HG02884 (cell line): ENCODE results near the gene MTX3.

ENCODE experiments used
- ATAC-seq: cut with Tn5 transposase; IDR thresholded peaks from one replicate; pipeline ENCODE4 v1.9.1; 2021; ENCODE audit warnings: mild to moderate bottlenecking, moderate library complexity; ENCODE audit not compliant: unreplicated experiment

MTX3 gene

GRCh38 chr5:79984363-79984762 is 6.7 kb downstream of the MTX3 start:
- ATAC-seq = no peak

GRCh38 chr5:79983618-79984017 is 7.4 kb downstream of the MTX3 start:
- ATAC-seq = no peak

- ATAC-seq = no peak
These were observed 8.9 kb downstream of the MTX3 start for GRCh38 chr5:79982136-79982535.

GRCh38 chr5:79976759-79977515 is 14.1 kb downstream of the MTX3 start:
- ATAC-seq = no peak

GRCh38 chr5:79975422-79975821 is 15.6 kb downstream of the MTX3 start:
- no peak for ATAC-seq

GRCh38 chr5:79974886-79975285 is 16.2 kb downstream of the MTX3 start:
- ATAC-seq = no peak

- no peak for ATAC-seq
These were observed 17.1 kb downstream of the MTX3 start for GRCh38 chr5:79973996-79974395.

- no peak for ATAC-seq
These were observed 17.6 kb downstream of the MTX3 start for GRCh38 chr5:79973511-79973910.

- no peak for ATAC-seq
These were observed 19.9 kb downstream of the MTX3 start for GRCh38 chr5:79971156-79971555.

- ATAC-seq = no peak
These were observed 24.6 kb downstream of the MTX3 start for GRCh38 chr5:79966448-79966847.

- ATAC-seq = no peak
These were observed 26.9 kb downstream of the MTX3 start for GRCh38 chr5:79964136-79964535.

- ATAC-seq = no peak
These were observed 27.6 kb downstream of the MTX3 start for GRCh38 chr5:79963261-79964061.

- ATAC-seq = no peak
These were observed 28.4 kb downstream of the MTX3 start for GRCh38 chr5:79962575-79963222.

GRCh38 chr5:79961716-79962574 is 29.1 kb downstream of the MTX3 start:
- ATAC-seq = no peak

GRCh38 chr5:79959407-79959806 is 31.7 kb downstream of the MTX3 start:
- ATAC-seq = no peak

GRCh38 chr5:79955941-79956670 is 35.0 kb downstream of the MTX3 start:
- no peak for ATAC-seq

GRCh38 chr5:79955356-79955895 is 35.6 kb downstream of the MTX3 start:
- no peak for ATAC-seq

- no peak for ATAC-seq
These were observed 36.4 kb downstream of the MTX3 start for GRCh38 chr5:79954620-79955019.

GRCh38 chr5:79947567-79947966 is 43.5 kb downstream of the MTX3 start:
- ATAC-seq = no peak

- no peak for ATAC-seq
These were observed 52.6 kb downstream of the MTX3 start for GRCh38 chr5:79938468-79938867.
